Ovary (tissue), 3 donors: ENCODE results near the gene ZNF408.

ENCODE experiments used
- EP300 ChIP-seq: sonication (generic); formaldehyde crosslinking; IDR thresholded peaks from one replicate; pipeline ENCODE4 v1.6.1; 2017; ENCODE audit warnings: antibody characterized with exemption
- POLR2A ChIP-seq: fragments of 450-650 bp; IDR thresholded peaks from one replicate; pipeline ENCODE4 v1.6.1; 2017; ENCODE audit warnings: antibody characterized with exemption, mild to moderate bottlenecking, moderate library complexity
- TF ChIP-seq, protein P1 (sequence below), 3 donors: fragments of 450-650 bp in 2 of 3; fragments of 200-600 bp in 1 of 3; IDR thresholded peaks; one replicate each; pipeline versions ENCODE4 v1.5.1 to v1.8.0; 2016 to 2022; ENCODE audit warnings: antibody characterized with exemption in 3 of 3, mild to moderate bottlenecking in 1 of 3
- donor health status: DM: no; HTN: no; CAD: no.

DNA sequence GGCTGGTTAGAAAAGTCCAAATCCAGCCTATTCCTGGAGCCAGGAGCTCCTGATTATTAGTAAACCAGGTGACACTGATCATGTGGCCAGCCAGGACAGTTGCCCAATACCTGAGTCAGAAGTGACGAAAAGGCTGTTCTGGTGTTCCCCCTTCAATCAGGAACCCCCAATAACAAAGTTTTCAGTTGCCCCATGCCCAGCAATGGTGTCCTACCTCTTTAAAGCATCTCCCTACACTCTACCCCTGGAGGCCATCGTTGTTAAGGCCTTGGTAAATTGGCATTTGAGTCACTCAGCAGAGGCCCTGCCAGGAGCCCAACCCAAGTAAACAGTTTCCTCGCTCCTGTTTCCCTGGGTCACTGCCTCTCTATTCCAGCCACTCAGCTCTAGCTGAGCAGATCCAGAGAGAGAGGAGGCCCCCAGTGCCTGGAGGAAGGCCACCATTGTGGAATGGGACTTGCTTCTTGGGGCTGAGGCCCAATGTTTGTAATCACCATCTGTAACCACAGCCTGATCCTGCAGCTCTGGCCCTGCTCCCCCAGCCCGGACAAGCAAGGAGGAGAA lies 25.5 kb upstream of the ZNF408 start:
- no peak for TF ChIP-seq POLR2A
- TF ChIP-seq, protein P1, sequence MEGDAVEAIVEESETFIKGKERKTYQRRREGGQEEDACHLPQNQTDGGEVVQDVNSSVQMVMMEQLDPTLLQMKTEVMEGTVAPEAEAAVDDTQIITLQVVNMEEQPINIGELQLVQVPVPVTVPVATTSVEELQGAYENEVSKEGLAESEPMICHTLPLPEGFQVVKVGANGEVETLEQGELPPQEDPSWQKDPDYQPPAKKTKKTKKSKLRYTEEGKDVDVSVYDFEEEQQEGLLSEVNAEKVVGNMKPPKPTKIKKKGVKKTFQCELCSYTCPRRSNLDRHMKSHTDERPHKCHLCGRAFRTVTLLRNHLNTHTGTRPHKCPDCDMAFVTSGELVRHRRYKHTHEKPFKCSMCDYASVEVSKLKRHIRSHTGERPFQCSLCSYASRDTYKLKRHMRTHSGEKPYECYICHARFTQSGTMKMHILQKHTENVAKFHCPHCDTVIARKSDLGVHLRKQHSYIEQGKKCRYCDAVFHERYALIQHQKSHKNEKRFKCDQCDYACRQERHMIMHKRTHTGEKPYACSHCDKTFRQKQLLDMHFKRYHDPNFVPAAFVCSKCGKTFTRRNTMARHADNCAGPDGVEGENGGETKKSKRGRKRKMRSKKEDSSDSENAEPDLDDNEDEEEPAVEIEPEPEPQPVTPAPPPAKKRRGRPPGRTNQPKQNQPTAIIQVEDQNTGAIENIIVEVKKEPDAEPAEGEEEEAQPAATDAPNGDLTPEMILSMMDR (IDR thresholded peaks at IDR 0.05) = no peak
- TF ChIP-seq EP300 = no peak
